HUES64 (cell line): ENCODE data around the gene SLC4A3.

Source experiments
- H3K27ac ChIP-seq: 2 replicates; pipeline ENCODE4 v1.7.0; 2013; ENCODE audit warnings: low read depth, low read length, inconsistent platforms
- H3K27me3 ChIP-seq: 2 replicates; pipeline ENCODE4 v1.6.1; 2013; ENCODE audit warnings: mild to moderate bottlenecking, low read length; ENCODE audit not compliant: insufficient read depth
- H3K36me3 ChIP-seq: 2 replicates; pipeline ENCODE4 v1.6.1; 2013; ENCODE audit warnings: mild to moderate bottlenecking, low read length; ENCODE audit not compliant: insufficient read depth
- H3K4me1 ChIP-seq: 2 replicates; pipeline ENCODE4 v1.6.1; 2013; ENCODE audit warnings: mild to moderate bottlenecking, low read length, moderate library complexity; ENCODE audit not compliant: insufficient read depth
- H3K4me3 ChIP-seq: 2 replicates; pipeline ENCODE4 v1.5.1; 2013; ENCODE audit warnings: mild to moderate bottlenecking, low read length, moderate library complexity
- H3K9ac ChIP-seq: 2 replicates; pipeline ENCODE4 v1.6.1; 2013; ENCODE audit warnings: mild to moderate bottlenecking, low read depth, low read length
- H3K9me3 ChIP-seq: 2 replicates; pipeline ENCODE4 v1.6.1; 2013; ENCODE audit warnings: low read depth, low read length; ENCODE audit not compliant: insufficient read depth
- WGBS: fragments of 150-250, 120-280 bp; methylation state at CpG from one replicate; pipeline ENCODE4 v1.1.7; 2013; ENCODE audit warnings: missing lambda C conversion rate; 5-methylcytosine and 5-hydroxymethylcytosine counted together

SLC4A3 gene

DNA sequence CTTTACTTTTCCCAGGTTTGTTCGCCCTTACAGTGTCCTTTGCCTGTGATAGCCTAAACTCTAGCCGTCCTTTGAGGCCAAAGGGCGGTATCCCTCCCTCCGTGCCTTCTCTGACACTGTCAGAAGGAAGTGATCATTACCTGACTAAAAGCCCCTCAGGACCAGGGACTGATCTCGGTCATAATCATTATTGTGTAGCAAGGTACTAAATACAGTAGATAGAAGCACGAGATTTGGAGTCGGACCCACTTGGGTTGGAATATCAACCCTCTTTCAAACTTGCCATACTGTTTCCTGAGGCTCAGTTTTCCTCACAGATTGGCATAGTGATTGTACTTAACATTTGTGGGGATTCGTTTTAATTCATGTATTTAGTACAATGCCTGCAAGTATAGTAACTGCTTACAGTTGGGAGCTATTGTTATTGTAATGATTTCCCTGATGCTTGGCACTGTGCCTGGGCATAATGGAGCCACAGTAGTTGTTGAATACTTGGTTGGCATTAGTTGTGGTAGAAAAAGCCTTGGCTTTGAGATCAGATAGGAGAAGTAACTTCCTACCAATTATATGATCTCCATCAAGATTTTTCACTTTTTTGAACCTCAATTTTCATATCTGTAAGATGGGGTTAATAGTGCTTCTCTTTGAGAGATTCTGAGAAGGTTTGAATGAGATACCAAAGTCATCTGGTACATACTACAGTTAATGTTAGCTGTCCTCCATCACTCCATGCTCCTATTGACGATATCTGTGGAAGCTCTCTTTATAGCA, 28.9 kb upstream of the SLC4A3 start:
- Histone ChIP-seq H3K4me3 (peak overlapping the region; percentile 92), H3K36me3 (peaks cover 19% of the 10 kb centered on the region), H3K9me3 (no peaks in the 10 kb centered on the region), H3K4me1 (peaks cover 18% of the 10 kb centered on the region), H3K27ac (peak overlapping the region; percentile 29), H3K27me3 (no peaks in the 10 kb centered on the region), H3K9ac (peak overlapping the region; percentile 24; the same call in 1 of the 2 replicates)
- 32% methylated on average over 9 of the region's 9 CpGs for WGBS

GRCh38 chr2:219603771-219604170, 23.7 kb upstream of the SLC4A3 start:
- H3K9me3 ChIP-seq: no peaks in the 10 kb centered on the region
- H3K36me3 ChIP-seq: peaks cover 50% of the 10 kb centered on the region
- no peak overlapping the region for H3K9ac ChIP-seq
- no peak overlapping the region for H3K4me3 ChIP-seq
- H3K27me3 ChIP-seq: no peaks in the 10 kb centered on the region
- WGBS: 94% methylated on average over 5 of the region's 5 CpGs
- H3K27ac ChIP-seq: no peak overlapping the region
- no peaks in the 10 kb centered on the region for H3K4me1 ChIP-seq

DNA sequence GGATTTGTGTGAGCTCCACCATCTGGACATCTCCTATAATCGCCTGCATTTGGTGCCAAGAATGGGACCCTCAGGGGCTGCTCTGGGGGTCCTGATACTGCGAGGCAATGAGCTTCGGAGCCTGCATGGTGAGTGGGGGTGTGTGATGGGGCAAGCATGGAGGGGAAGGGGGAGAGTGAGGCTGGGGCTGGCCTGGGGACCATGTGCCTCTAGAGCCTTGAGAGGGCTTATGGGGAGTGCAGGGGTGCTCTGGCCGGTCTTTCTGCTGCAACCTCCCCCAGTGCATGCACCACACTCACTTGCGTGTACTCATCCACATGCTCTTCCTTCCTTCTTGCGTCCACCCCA, 21.8 kb upstream of the SLC4A3 start:
- H3K27ac ChIP-seq: no peak overlapping the region
- no peaks in the 10 kb centered on the region for H3K27me3 ChIP-seq
- H3K36me3 ChIP-seq: peaks cover 50% of the 10 kb centered on the region
- H3K9me3 ChIP-seq: no peaks in the 10 kb centered on the region
- WGBS: 95% methylated on average over 6 of the region's 6 CpGs
- H3K4me1 ChIP-seq: no peaks in the 10 kb centered on the region
- no peak overlapping the region for H3K9ac ChIP-seq
- no peak overlapping the region for H3K4me3 ChIP-seq

DNA sequence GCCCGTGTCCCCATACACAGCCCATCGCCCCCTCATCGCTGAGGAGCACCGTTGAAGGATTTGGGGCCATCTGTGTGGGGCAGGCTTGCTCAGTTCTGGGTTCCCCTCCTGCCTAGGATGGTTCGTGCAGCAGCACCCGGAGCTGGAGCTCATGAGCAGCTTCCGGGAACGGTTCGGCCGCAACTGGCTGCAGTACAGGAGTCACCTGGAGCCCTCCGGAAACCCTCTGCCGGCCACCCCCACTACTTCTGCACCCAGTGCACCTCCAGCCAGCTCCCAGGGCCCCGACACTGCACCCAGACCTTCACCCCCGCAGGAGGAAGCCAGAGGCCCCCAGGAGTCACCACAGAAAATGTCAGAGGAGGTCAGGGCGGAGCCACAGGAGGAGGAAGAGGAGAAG, 19.5 kb upstream of the SLC4A3 start:
- H3K9me3 ChIP-seq: no peaks in the 10 kb centered on the region
- no peak overlapping the region for H3K4me3 ChIP-seq
- H3K36me3 ChIP-seq: peaks cover 39% of the 10 kb centered on the region
- no peaks in the 10 kb centered on the region for H3K27me3 ChIP-seq
- H3K9ac ChIP-seq: no peak overlapping the region
- H3K27ac ChIP-seq: no peak overlapping the region
- 92% methylated on average over 15 of the region's 15 CpGs for WGBS
- H3K4me1 ChIP-seq: no peaks in the 10 kb centered on the region

DNA sequence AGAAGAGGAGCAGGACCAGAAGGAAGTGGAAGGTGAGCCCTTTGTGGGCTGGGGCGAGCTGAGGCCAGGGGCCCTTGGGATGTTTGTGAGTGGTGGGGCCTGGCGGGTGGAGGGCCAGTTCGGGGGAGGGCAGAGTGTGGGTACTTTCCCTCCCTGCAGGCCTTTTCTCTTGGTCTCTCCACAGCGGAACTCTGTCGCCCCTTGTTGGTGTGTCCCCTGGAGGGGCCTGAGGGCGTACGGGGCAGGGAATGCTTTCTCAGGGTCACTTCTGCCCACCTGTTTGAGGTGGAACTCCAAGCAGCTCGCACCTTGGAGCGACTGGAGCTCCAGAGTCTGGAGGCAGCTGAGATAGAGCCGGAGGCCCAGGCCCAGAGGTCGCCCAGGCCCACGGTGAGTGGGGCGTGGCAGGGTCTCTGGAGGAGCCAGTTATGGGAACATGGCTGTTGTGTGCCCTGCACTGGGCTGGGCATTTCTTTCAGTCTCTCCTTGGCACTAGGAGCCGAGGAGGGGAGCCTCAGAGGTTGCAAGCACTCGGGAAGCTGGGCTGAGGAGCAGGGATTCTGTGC, 18.9 kb upstream of the SLC4A3 start:
- no peaks in the 10 kb centered on the region for H3K27me3 ChIP-seq
- H3K36me3 ChIP-seq: peaks cover 39% of the 10 kb centered on the region
- H3K4me1 ChIP-seq: no peaks in the 10 kb centered on the region
- no peak overlapping the region for H3K27ac ChIP-seq
- 87% methylated on average over 15 of the region's 15 CpGs for WGBS
- H3K9ac ChIP-seq: no peak overlapping the region
- H3K4me3 ChIP-seq: no peak overlapping the region
- no peaks in the 10 kb centered on the region for H3K9me3 ChIP-seq

- H3K27ac ChIP-seq: no peak overlapping the region
- WGBS: 91% methylated on average over 13 of the region's 13 CpGs
- H3K36me3 ChIP-seq: peaks cover 35% of the 10 kb centered on the region
- H3K9ac ChIP-seq: no peak overlapping the region
- no peak overlapping the region for H3K4me3 ChIP-seq
- no peaks in the 10 kb centered on the region for H3K27me3 ChIP-seq
- H3K9me3 ChIP-seq: no peaks in the 10 kb centered on the region
- H3K4me1 ChIP-seq: no peaks in the 10 kb centered on the region
Measured at GRCh38 chr2:219609149-219609750, 18.2 kb upstream of the SLC4A3 start.

GRCh38 chr2:219611306-219611705, 16.1 kb upstream of the SLC4A3 start:
- Histone ChIP-seq H3K9ac (no peak overlapping the region), H3K9me3 (no peaks in the 10 kb centered on the region), H3K4me3 (no peak overlapping the region), H3K4me1 (no peaks in the 10 kb centered on the region), H3K27me3 (no peaks in the 10 kb centered on the region), H3K27ac (no peak overlapping the region), H3K36me3 (peaks cover 32% of the 10 kb centered on the region)
- 96% methylated on average over 9 of the region's 9 CpGs for WGBS

- Histone ChIP-seq H3K27ac (no peak overlapping the region), H3K27me3 (no peaks in the 10 kb centered on the region)
- WGBS: 87% methylated on average over 12 of the region's 12 CpGs
Measured at GRCh38 chr2:219611866-219612576, 15.4 kb upstream of the SLC4A3 start.

GRCh38 chr2:219612577-219613286, 14.7 kb upstream of the SLC4A3 start:
- H3K36me3 ChIP-seq: peaks cover 24% of the 10 kb centered on the region
- no peak overlapping the region for H3K27ac ChIP-seq
- WGBS: 87% methylated on average over 15 of the region's 15 CpGs
- no peak overlapping the region for H3K9ac ChIP-seq
- no peaks in the 10 kb centered on the region for H3K27me3 ChIP-seq
- no peaks in the 10 kb centered on the region for H3K9me3 ChIP-seq
- no peak overlapping the region for H3K4me3 ChIP-seq
- no peaks in the 10 kb centered on the region for H3K4me1 ChIP-seq

More at GRCh38 chr2:219611866-219612576, 15.4 kb upstream of the SLC4A3 start:
- no peak overlapping the region for H3K9ac ChIP-seq
- peaks cover 26% of the 10 kb centered on the region for H3K36me3 ChIP-seq
- no peaks in the 10 kb centered on the region for H3K9me3 ChIP-seq
- H3K4me3 ChIP-seq: no peak overlapping the region
- H3K4me1 ChIP-seq: no peaks in the 10 kb centered on the region

GRCh38 chr2:219613461-219614070, 13.9 kb upstream of the SLC4A3 start:
- WGBS: 97% methylated on average over 9 of the region's 11 CpGs
- H3K9ac ChIP-seq: no peak overlapping the region
- no peak overlapping the region for H3K4me3 ChIP-seq
- no peaks in the 10 kb centered on the region for H3K9me3 ChIP-seq
- H3K27ac ChIP-seq: no peak overlapping the region
- no peaks in the 10 kb centered on the region for H3K4me1 ChIP-seq
- peaks cover 21% of the 10 kb centered on the region for H3K36me3 ChIP-seq
- H3K27me3 ChIP-seq: no peaks in the 10 kb centered on the region
